Fibroblast of lung (primary cell): ENCODE data around the gene RMDN3.

Source experiments
- EZH2 ChIP-seq: IDR thresholded peaks from 2 replicates; pipeline ENCODE4 v1.5.1; 2012; ENCODE audit warnings: low read length, control low read depth, mild to moderate bottlenecking; ENCODE audit errors: missing control alignments
- TF ChIP-seq, protein P1 (sequence below), 2 donors: IDR thresholded peaks in 1 of 2; conservative IDR thresholded peaks in 1 of 2; 1 replicate in 1 of 2; 2 replicates in 1 of 2; pipeline ENCODE4 v1.5.1; 2011 to 2012; ENCODE audit warnings: low read length in 2 of 2, control low read depth in 1 of 2, inconsistent platforms in 1 of 2, low read depth in 1 of 2, mild to moderate bottlenecking in 1 of 2

- TF ChIP-seq, protein P1, sequence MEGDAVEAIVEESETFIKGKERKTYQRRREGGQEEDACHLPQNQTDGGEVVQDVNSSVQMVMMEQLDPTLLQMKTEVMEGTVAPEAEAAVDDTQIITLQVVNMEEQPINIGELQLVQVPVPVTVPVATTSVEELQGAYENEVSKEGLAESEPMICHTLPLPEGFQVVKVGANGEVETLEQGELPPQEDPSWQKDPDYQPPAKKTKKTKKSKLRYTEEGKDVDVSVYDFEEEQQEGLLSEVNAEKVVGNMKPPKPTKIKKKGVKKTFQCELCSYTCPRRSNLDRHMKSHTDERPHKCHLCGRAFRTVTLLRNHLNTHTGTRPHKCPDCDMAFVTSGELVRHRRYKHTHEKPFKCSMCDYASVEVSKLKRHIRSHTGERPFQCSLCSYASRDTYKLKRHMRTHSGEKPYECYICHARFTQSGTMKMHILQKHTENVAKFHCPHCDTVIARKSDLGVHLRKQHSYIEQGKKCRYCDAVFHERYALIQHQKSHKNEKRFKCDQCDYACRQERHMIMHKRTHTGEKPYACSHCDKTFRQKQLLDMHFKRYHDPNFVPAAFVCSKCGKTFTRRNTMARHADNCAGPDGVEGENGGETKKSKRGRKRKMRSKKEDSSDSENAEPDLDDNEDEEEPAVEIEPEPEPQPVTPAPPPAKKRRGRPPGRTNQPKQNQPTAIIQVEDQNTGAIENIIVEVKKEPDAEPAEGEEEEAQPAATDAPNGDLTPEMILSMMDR (conservative IDR thresholded peaks at IDR 0.05 in 1 of 2, IDR thresholded peaks at IDR 0.05 in 1 of 2; ENCODE audit: low read depth in 1 of 2, low read length in 2 of 2) = no peak
- TF ChIP-seq EZH2 = no peak
Measured at GRCh38 chr15:40706121-40706520, 48.9 kb downstream of the RMDN3 start.
